Endothelial cell of umbilical vein (primary cell): ENCODE results near the gene CDH22. TPM values are rescaled to one million over a fixed set of nuclear protein-coding genes. Genes with fewer than 3 reads are reported as not detected.

Source experiments
- BruUV-seq: library from RNA; stranded (reverse); fragments of 400-500 nt; replicated peaks from 2 replicates; lab custom pipeline; 2021; lab: Mats Ljungman, UMichigan
- CTCF ChIA-PET: fragments of 300-600, 350-600 bp; sonication (Branson Sonifier 250); formaldehyde crosslinking; loops from one replicate; lab custom pipeline; 2021; ENCODE audit warnings: antibody characterized with exemption, inconsistent platforms; lab: Charles Lee
- POLR2A ChIA-PET: fragments of 300-600, 350-600 bp; sonication (Branson Sonifier 250); formaldehyde crosslinking; loops from one replicate; lab custom pipeline; 2021; ENCODE audit warnings: antibody characterized with exemption, inconsistent platforms; lab: Charles Lee
- DNase-seq: peaks from one replicate; pipeline ENCODE4 v3.0.0-alpha.2; 2011; ENCODE audit warnings: low read depth, low spot score
- FAIRE-seq: peaks from 2 replicates; lab custom pipeline; 2011; peaks lifted over from hg19 to GRCh38; lab: Jason Lieb, UNC
- H2AFZ ChIP-seq: 2 replicates; pipeline ENCODE4 v1.6.0; 2012; ENCODE audit warnings: low read depth, low read length, control low read depth, inconsistent platforms
- H3K27ac ChIP-seq: 2 replicates; pipeline ENCODE4 v1.5.1; 2011; ENCODE audit warnings: low read depth, mild to moderate bottlenecking, control low read depth, low read length, moderate library complexity; ENCODE audit not compliant: insufficient read depth
- H3K27me3 ChIP-seq, 2 experiments: 2 replicates each; pipeline versions ENCODE4 v1.6.0 to v1.6.1; 2011; ENCODE audit warnings: low read length in 2 of 2, mixed read lengths in 1 of 2; ENCODE audit not compliant: control insufficient read depth in 2 of 2, insufficient read depth in 2 of 2
- H3K36me3 ChIP-seq, 2 experiments: 2 replicates in 1 of 2; 3 replicates in 1 of 2; pipeline ENCODE4 v1.5.1; 2011; ENCODE audit warnings: low read length in 2 of 2, mild to moderate bottlenecking in 1 of 2, moderate library complexity in 1 of 2; ENCODE audit not compliant: control insufficient read depth in 2 of 2, insufficient read depth in 2 of 2; ENCODE audit errors: extremely low read depth in 1 of 2
- H3K4me1 ChIP-seq: 3 replicates; pipeline ENCODE4 v1.5.1; 2011; ENCODE audit warnings: mild to moderate bottlenecking, low read length; ENCODE audit not compliant: control insufficient read depth, insufficient read depth; ENCODE audit errors: extremely low read depth
- H3K4me2 ChIP-seq: 2 replicates; pipeline ENCODE4 v1.6.1; 2011; ENCODE audit warnings: low read length, control low read depth, mixed read lengths; ENCODE audit not compliant: insufficient read depth
- H3K4me3 ChIP-seq, 3 experiments: fragments of 200-600 bp in 1 of 3; sonication (generic), shearing (Covaris generic) in 1 of 3; replicated peaks in 1 of 3; 2 replicates each; pipeline ENCODE4 v1.5.1; 2011 to 2016; ENCODE audit warnings: control low read depth in 3 of 3, low read length in 3 of 3, mild to moderate bottlenecking in 2 of 3, inconsistent platforms in 1 of 3, low read depth in 1 of 3, moderate library complexity in 1 of 3; ENCODE audit not compliant: insufficient read depth in 1 of 3
- H3K79me2 ChIP-seq: 2 replicates; pipeline ENCODE4 v1.6.0; 2012; ENCODE audit warnings: low read length, inconsistent platforms; ENCODE audit not compliant: control insufficient read depth, insufficient read depth
- H3K9ac ChIP-seq: replicated peaks from 2 replicates; pipeline ENCODE3; 2011; ENCODE audit warnings: low read length, control low read depth; ENCODE audit not compliant: insufficient read depth; ENCODE audit errors: extremely low read depth
- H3K9me1 ChIP-seq: replicated peaks from 3 replicates; pipeline ENCODE4 v1.6.0; 2011; ENCODE audit warnings: mild to moderate bottlenecking, low read length; ENCODE audit not compliant: control insufficient read depth, insufficient read depth; ENCODE audit errors: extremely low read depth
- H3K9me3 ChIP-seq: replicated peaks from 2 replicates; pipeline ENCODE4 v1.5.1; 2012; ENCODE audit warnings: low read length, inconsistent platforms; ENCODE audit not compliant: control insufficient read depth, insufficient read depth
- H4K20me1 ChIP-seq: replicated peaks from 2 replicates; pipeline ENCODE3; 2011; ENCODE audit warnings: mild to moderate bottlenecking, low read length; ENCODE audit not compliant: control insufficient read depth, insufficient read depth; ENCODE audit errors: extremely low read depth
- EZH2 ChIP-seq: IDR thresholded peaks from 2 replicates; pipeline ENCODE4 v1.6.1; 2012; ENCODE audit warnings: borderline replicate concordance, low read depth, mild to moderate bottlenecking, moderate library complexity, low read length, inconsistent platforms; ENCODE audit not compliant: severe bottlenecking
- FOS ChIP-seq: IDR thresholded peaks from 2 replicates; pipeline ENCODE4 v1.6.1; 2011; ENCODE audit warnings: mild to moderate bottlenecking, low read length, moderate library complexity, borderline replicate concordance; ENCODE audit not compliant: insufficient read depth
- JUN ChIP-seq: IDR thresholded peaks from 2 replicates; pipeline ENCODE4 v1.6.1; 2011; ENCODE audit warnings: borderline replicate concordance, low read depth; ENCODE audit not compliant: insufficient read length, insufficient read depth
- MYC ChIP-seq: IDR thresholded peaks from one replicate; pipeline ENCODE4 v1.6.1; 2011; ENCODE audit warnings: mild to moderate bottlenecking, low read depth, low read length
- dilution Hi-C: fragments of 300-500 bp; cut with MboI; formaldehyde crosslinking; loops from one replicate; pipeline ENCODE4 v1.15.0; 2019; ENCODE audit warnings: low sequenced_read_pairs; ENCODE audit not compliant: extremely low pct_ligation_motif_present
- intact Hi-C: fragments of 100-400 bp; cut with micrococcal nuclease; formaldehyde crosslinking; loops from one replicate; pipeline ENCODE4 v1.10.0; 2022
- polyA plus RNA-seq, 4 experiments: library from polyadenylated mRNA; depleted of rRNA in 3 of 4; stranded (reverse) in 3 of 4; unstranded in 1 of 4; fragments of >200 nt; gene quantifications; 2 replicates each; pipeline versions ENCODE4 v1.2.1 to v1.2.3, GENCODE V29; 2011 to 2012; ENCODE audit warnings: missing spikeins in 1 of 4
- total RNA-seq: library from RNA; stranded (reverse); gene quantifications from 2 replicates; pipeline ENCODE4 v1.2.3, GENCODE V29; 2021
- TF ChIP-seq, protein P1 (sequence below), 2 donors: IDR thresholded peaks; 1 replicate in 1 of 2; 2 replicates in 1 of 2; pipeline ENCODE4 v1.5.1; 2011; ENCODE audit warnings: low read length in 2 of 2, mild to moderate bottlenecking in 2 of 2, moderate library complexity in 2 of 2, control low read depth in 1 of 2, inconsistent platforms in 1 of 2, low read depth in 1 of 2; ENCODE audit not compliant: insufficient read depth in 1 of 2; ENCODE audit errors: extremely low read depth in 1 of 2
- TF ChIP-seq, protein P2 (sequence below): IDR thresholded peaks from 2 replicates; pipeline ENCODE4 v1.6.1; 2011; ENCODE audit not compliant: insufficient read depth, insufficient read length

Gene CDH22
- total and polyA plus RNA-seq, 2 donors (not counting 3 experiments of a cell fraction or from before 2014, with no cell fraction given), result not detected

DNA sequence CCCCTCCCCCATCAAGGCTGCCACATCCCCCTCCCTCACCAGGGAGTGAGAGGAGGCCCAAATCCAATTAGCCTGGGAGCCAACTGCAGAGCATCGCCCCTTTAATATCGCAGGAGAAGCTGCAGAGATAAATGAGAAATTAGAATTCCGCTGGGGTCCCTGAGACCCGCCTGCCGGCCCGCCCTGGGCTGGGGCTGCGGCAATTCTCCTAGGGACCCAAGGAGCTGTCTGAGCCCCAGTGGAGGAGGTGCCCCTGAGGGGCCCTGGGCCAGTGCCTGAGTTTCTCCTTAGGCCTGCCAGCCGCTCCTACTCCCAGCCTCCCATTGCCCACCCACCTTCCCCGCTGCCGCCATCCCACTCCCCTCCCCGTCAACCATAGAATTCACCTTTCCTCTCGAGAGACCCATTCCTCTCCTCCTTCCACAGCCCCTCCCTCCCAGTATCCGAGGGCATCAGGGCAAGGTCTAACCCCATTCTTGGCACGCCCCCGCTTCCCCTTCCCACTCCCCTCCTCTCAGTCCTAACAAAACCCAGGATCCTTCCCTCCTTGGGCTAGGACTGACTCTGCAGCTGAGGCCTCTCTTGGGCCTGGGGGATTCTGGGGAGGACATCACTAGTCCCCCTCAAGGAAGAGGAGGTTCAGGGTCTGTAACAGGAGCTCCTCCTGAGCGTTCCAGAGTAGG is 20.0 kb upstream of the CDH22 start:
- no peaks in the 10 kb centered on the region for H3K36me3 ChIP-seq
- intact Hi-C loops, result no loop called here
- DNase-seq (no peak), FAIRE-seq (no peak)
- no peak overlapping the region for H2AFZ ChIP-seq
- H4K20me1 ChIP-seq, result no peaks in the 10 kb centered on the region
- no peak overlapping the region for H3K4me2 ChIP-seq
- ChIA-PET POLR2A (no interaction called here), CTCF (interaction anchor here (1.2 to 1.7 kb wide), 2 partner anchors 20 to 154 kb away, joined by 4 read pairs; no protein-coding TSS in a partner anchor)
- dilution Hi-C loops, result no loop called here
- no peak overlapping the region for H3K9ac ChIP-seq
- no peak for TF ChIP-seq FOS
- TF ChIP-seq, protein P1, sequence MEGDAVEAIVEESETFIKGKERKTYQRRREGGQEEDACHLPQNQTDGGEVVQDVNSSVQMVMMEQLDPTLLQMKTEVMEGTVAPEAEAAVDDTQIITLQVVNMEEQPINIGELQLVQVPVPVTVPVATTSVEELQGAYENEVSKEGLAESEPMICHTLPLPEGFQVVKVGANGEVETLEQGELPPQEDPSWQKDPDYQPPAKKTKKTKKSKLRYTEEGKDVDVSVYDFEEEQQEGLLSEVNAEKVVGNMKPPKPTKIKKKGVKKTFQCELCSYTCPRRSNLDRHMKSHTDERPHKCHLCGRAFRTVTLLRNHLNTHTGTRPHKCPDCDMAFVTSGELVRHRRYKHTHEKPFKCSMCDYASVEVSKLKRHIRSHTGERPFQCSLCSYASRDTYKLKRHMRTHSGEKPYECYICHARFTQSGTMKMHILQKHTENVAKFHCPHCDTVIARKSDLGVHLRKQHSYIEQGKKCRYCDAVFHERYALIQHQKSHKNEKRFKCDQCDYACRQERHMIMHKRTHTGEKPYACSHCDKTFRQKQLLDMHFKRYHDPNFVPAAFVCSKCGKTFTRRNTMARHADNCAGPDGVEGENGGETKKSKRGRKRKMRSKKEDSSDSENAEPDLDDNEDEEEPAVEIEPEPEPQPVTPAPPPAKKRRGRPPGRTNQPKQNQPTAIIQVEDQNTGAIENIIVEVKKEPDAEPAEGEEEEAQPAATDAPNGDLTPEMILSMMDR (IDR thresholded peaks at IDR 0.05; ENCODE audit: extremely low read depth in 1 of 2, insufficient read depth in 1 of 2, low read depth in 1 of 2, low read length in 2 of 2), result no peak
- TF ChIP-seq EZH2, result no peak
- no peak for TF ChIP-seq JUN
- no peak for TF ChIP-seq MYC
- TF ChIP-seq, protein P2, sequence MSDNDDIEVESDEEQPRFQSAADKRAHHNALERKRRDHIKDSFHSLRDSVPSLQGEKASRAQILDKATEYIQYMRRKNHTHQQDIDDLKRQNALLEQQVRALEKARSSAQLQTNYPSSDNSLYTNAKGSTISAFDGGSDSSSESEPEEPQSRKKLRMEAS, result no peak
- H3K9me1 ChIP-seq, result no peaks in the 10 kb centered on the region
- BruUV-seq, result no TSS peak
- no peak overlapping the region for H3K27ac ChIP-seq
- H3K27me3 ChIP-seq, result peaks cover 2 to 7% of the 10 kb centered on the region in 2 experiments
- no peaks in the 10 kb centered on the region for H3K4me1 ChIP-seq
- H3K4me3 ChIP-seq, result no peak overlapping the region
- H3K79me2 ChIP-seq, result no peaks in the 10 kb centered on the region
- H3K9me3 ChIP-seq, result no peaks in the 10 kb centered on the region
